GM12878 (cell line): ENCODE measurements around the gene ZC3H10. TPM values are rescaled to one million over a fixed set of nuclear protein-coding genes. Genes with fewer than 3 reads are reported as not detected.

Experiments used
- FOXK2 ChIP-seq: fragments of 450-650 bp; IDR thresholded peaks from 2 replicates; pipeline ENCODE4 v1.6.1; 2017; ENCODE audit warnings: mild to moderate bottlenecking, moderate library complexity
- HDAC2 ChIP-seq: fragments of 200-600 bp; sonication (generic); IDR thresholded peaks from 2 replicates; pipeline ENCODE4 v1.6.1; 2017
- IKZF2 ChIP-seq, 2 experiments: fragments of 450-650 bp; IDR thresholded peaks; 2 replicates each; pipeline ENCODE4 v1.6.1; 2017; ENCODE audit warnings: mild to moderate bottlenecking in 2 of 2, moderate library complexity in 2 of 2
- MEF2A ChIP-seq: IDR thresholded peaks from 2 replicates; pipeline ENCODE4 v1.6.1; 2011; ENCODE audit warnings: low read depth, mild to moderate bottlenecking, low read length, moderate library complexity; ENCODE audit not compliant: insufficient read depth
- MYC ChIP-seq: IDR thresholded peaks from 2 replicates; pipeline ENCODE4 v1.6.1; 2011; ENCODE audit warnings: mild to moderate bottlenecking, low read length, moderate library complexity, inconsistent platforms; ENCODE audit not compliant: insufficient read depth, insufficient replicate concordance, insufficient read length, severe bottlenecking
- NBN ChIP-seq: fragments of 450-650 bp; IDR thresholded peaks from 2 replicates; pipeline ENCODE4 v1.6.1; 2016
- NR2C2 ChIP-seq: IDR thresholded peaks from 2 replicates; pipeline ENCODE4 v1.6.1; 2011; ENCODE audit warnings: borderline replicate concordance, low read depth; ENCODE audit not compliant: control insufficient read depth, insufficient read length
- NRF1 ChIP-seq: conservative IDR thresholded peaks from 2 replicates; pipeline ENCODE4 v1.6.1; 2011; ENCODE audit warnings: mild to moderate bottlenecking, low read depth, low read length, improper control_type of control experiment
- SIX5 ChIP-seq: IDR thresholded peaks from 2 replicates; pipeline ENCODE4 v1.6.1; 2011; ENCODE audit warnings: mild to moderate bottlenecking, low read depth, low read length, moderate library complexity; ENCODE audit not compliant: severe bottlenecking
- SP1 ChIP-seq: IDR thresholded peaks from one replicate; pipeline ENCODE4 v1.6.1; 2011; ENCODE audit warnings: low read depth, low read length
- USF1 ChIP-seq: IDR thresholded peaks from 2 replicates; pipeline ENCODE4 v1.6.1; 2011; ENCODE audit warnings: borderline replicate concordance, low read depth, mild to moderate bottlenecking, moderate library complexity, mixed read lengths, low read length; ENCODE audit not compliant: insufficient read depth; ENCODE audit errors: extremely low read length
- ZZZ3 ChIP-seq: IDR thresholded peaks from 2 replicates; pipeline ENCODE4 v1.6.1; 2011; ENCODE audit warnings: low read depth; ENCODE audit not compliant: control insufficient read depth, insufficient read length
- polyA plus RNA-seq, 11 experiments: library from polyadenylated mRNA; depleted of rRNA in 4 of 11; unstranded in 6 of 11; stranded (reverse) in 5 of 11; fragments of >200 nt; fragmentation: Nextera tagmentation in 4 of 11; fragmentation: Illumina TruSeq in 1 of 11; extraction: Ambion mirVana in 4 of 11; extraction: Trizol in 1 of 11; gene quantifications; 1 replicate in 1 of 11; 2 replicates in 10 of 11; pipeline versions ENCODE4 v1.2.1 to v1.2.3, GENCODE V29; 2011 to 2016; ENCODE audit warnings: inconsistent platforms in 2 of 11, missing spikeins in 2 of 11, low read depth in 1 of 11
- total RNA-seq, 4 experiments: library from RNA; depleted of rRNA in 3 of 4; stranded (reverse); fragments of >200 nt in 3 of 4; fragmentation: Illumina TruSeq in 1 of 4; extraction: Trizol in 1 of 4; gene quantifications; 2 replicates each; pipeline versions ENCODE4 v1.2.1 to v1.2.3, GENCODE V29; 2013 to 2021
- TF ChIP-seq, protein P1 (sequence below): fragments of 450-650 bp; IDR thresholded peaks from 2 replicates; pipeline ENCODE4 v1.6.1; 2016; ENCODE audit warnings: mild to moderate bottlenecking
- TF ChIP-seq, protein P2 (sequence below): IDR thresholded peaks from 2 replicates; pipeline ENCODE4 v1.6.1; 2012; ENCODE audit warnings: improper control_type of control experiment, low read depth, low read length; ENCODE audit not compliant: insufficient replicate concordance
- TF ChIP-seq, protein P3 (sequence below): IDR thresholded peaks from 2 replicates; pipeline ENCODE4 v1.6.1; 2011; ENCODE audit warnings: borderline replicate concordance, low read depth, mild to moderate bottlenecking, moderate library complexity, low read length; ENCODE audit not compliant: insufficient read depth, poor library complexity, severe bottlenecking
- TF ChIP-seq, protein P4 (sequence below): fragments of 450-650 bp; IDR thresholded peaks from 2 replicates; pipeline ENCODE4 v1.6.1; 2017; ENCODE audit warnings: mild to moderate bottlenecking, moderate library complexity

ZC3H10 gene
- total and polyA plus RNA-seq, 10 of the 15 experiments (the other 5 are each of a cell fraction or from before 2014, with no cell fraction given), result 0.56 to 6.4 (median 3.7) TPM

- TF ChIP-seq, protein P1, sequence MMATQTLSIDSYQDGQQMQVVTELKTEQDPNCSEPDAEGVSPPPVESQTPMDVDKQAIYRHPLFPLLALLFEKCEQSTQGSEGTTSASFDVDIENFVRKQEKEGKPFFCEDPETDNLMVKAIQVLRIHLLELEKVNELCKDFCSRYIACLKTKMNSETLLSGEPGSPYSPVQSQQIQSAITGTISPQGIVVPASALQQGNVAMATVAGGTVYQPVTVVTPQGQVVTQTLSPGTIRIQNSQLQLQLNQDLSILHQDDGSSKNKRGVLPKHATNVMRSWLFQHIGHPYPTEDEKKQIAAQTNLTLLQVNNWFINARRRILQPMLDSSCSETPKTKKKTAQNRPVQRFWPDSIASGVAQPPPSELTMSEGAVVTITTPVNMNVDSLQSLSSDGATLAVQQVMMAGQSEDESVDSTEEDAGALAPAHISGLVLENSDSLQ, result peak; percentile 5; the same call in 1 of the 2 replicates
- TF ChIP-seq SIX5 (peak; percentile 93), NRF1 (0 out of 2 replicates have a peak, but pooled peaks have one; percentile 24), ZZZ3 (no peak), NBN (peak; percentile 78), MEF2A (no peak), USF1 (no peak), SP1 (no peak), HDAC2 (no peak), FOXK2 (no peak; the same call in 1 of the 2 replicates), NR2C2 (no peak), IKZF2 (IDR thresholded peaks at IDR 0.05) (peak; percentile 100), MYC (peak; percentile 66)
- TF ChIP-seq, protein P2, sequence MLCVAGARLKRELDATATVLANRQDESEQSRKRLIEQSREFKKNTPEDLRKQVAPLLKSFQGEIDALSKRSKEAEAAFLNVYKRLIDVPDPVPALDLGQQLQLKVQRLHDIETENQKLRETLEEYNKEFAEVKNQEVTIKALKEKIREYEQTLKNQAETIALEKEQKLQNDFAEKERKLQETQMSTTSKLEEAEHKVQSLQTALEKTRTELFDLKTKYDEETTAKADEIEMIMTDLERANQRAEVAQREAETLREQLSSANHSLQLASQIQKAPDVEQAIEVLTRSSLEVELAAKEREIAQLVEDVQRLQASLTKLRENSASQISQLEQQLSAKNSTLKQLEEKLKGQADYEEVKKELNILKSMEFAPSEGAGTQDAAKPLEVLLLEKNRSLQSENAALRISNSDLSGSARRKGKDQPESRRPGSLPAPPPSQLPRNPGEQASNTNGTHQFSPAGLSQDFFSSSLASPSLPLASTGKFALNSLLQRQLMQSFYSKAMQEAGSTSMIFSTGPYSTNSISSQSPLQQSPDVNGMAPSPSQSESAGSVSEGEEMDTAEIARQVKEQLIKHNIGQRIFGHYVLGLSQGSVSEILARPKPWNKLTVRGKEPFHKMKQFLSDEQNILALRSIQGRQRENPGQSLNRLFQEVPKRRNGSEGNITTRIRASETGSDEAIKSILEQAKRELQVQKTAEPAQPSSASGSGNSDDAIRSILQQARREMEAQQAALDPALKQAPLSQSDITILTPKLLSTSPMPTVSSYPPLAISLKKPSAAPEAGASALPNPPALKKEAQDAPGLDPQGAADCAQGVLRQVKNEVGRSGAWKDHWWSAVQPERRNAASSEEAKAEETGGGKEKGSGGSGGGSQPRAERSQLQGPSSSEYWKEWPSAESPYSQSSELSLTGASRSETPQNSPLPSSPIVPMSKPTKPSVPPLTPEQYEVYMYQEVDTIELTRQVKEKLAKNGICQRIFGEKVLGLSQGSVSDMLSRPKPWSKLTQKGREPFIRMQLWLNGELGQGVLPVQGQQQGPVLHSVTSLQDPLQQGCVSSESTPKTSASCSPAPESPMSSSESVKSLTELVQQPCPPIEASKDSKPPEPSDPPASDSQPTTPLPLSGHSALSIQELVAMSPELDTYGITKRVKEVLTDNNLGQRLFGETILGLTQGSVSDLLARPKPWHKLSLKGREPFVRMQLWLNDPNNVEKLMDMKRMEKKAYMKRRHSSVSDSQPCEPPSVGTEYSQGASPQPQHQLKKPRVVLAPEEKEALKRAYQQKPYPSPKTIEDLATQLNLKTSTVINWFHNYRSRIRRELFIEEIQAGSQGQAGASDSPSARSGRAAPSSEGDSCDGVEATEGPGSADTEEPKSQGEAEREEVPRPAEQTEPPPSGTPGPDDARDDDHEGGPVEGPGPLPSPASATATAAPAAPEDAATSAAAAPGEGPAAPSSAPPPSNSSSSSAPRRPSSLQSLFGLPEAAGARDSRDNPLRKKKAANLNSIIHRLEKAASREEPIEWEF, result no peak
- TF ChIP-seq, protein P3, sequence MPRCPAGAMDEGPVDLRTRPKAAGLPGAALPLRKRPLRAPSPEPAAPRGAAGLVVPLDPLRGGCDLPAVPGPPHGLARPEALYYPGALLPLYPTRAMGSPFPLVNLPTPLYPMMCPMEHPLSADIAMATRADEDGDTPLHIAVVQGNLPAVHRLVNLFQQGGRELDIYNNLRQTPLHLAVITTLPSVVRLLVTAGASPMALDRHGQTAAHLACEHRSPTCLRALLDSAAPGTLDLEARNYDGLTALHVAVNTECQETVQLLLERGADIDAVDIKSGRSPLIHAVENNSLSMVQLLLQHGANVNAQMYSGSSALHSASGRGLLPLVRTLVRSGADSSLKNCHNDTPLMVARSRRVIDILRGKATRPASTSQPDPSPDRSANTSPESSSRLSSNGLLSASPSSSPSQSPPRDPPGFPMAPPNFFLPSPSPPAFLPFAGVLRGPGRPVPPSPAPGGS, result no peak
- TF ChIP-seq, protein P4, sequence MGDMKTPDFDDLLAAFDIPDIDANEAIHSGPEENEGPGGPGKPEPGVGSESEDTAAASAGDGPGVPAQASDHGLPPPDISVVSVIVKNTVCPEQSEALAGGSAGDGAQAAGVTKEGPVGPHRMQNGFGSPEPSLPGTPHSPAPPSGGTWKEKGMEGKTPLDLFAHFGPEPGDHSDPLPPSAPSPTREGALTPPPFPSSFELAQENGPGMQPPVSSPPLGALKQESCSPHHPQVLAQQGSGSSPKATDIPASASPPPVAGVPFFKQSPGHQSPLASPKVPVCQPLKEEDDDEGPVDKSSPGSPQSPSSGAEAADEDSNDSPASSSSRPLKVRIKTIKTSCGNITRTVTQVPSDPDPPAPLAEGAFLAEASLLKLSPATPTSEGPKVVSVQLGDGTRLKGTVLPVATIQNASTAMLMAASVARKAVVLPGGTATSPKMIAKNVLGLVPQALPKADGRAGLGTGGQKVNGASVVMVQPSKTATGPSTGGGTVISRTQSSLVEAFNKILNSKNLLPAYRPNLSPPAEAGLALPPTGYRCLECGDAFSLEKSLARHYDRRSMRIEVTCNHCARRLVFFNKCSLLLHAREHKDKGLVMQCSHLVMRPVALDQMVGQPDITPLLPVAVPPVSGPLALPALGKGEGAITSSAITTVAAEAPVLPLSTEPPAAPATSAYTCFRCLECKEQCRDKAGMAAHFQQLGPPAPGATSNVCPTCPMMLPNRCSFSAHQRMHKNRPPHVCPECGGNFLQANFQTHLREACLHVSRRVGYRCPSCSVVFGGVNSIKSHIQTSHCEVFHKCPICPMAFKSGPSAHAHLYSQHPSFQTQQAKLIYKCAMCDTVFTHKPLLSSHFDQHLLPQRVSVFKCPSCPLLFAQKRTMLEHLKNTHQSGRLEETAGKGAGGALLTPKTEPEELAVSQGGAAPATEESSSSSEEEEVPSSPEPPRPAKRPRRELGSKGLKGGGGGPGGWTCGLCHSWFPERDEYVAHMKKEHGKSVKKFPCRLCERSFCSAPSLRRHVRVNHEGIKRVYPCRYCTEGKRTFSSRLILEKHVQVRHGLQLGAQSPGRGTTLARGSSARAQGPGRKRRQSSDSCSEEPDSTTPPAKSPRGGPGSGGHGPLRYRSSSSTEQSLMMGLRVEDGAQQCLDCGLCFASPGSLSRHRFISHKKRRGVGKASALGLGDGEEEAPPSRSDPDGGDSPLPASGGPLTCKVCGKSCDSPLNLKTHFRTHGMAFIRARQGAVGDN, result peak; percentile 30; the same call in 1 of the 2 replicates
Measured at GRCh38 chr12:56104109-56104814, 13.8 kb upstream of the ZC3H10 start, which contains the start of gene PA2G4 (continued).
